Right lobe of liver (tissue), 6 donors: ENCODE data around the gene ASIC2. TPM values are rescaled to one million over a fixed set of nuclear protein-coding genes. Genes with fewer than 3 reads are reported as not detected.

Experiments
- ATAC-seq, 4 donors: fragments of 200-7000 bp; cut with Tn5 transposase; one replicate each; pipeline ENCODE4 v1.9.1; 2020; ENCODE audit warnings: mild to moderate bottlenecking in 4 of 4, moderate library complexity in 4 of 4
- DNase-seq, 3 donors: peaks; one replicate each; pipeline ENCODE4 v3.0.0-alpha.2; 2020
- H3K27ac ChIP-seq, 3 donors: fragments of 200-600 bp; one replicate each; pipeline ENCODE4 v1.8.0; 2022
- H3K27me3 ChIP-seq, 2 donors: fragments of 200-600 bp; one replicate each; pipeline ENCODE4 v1.8.0; 2022
- H3K36me3 ChIP-seq, 4 donors: fragments of 200-600 bp; sonication (generic) in 1 of 4; one replicate each; pipeline versions ENCODE4 v1.5.1 to v1.8.0; 2017 to 2022; ENCODE audit warnings: control low read depth in 1 of 4
- H3K4me1 ChIP-seq, 4 donors: fragments of 200-600 bp; sonication (generic) in 1 of 4; one replicate each; pipeline versions ENCODE4 v1.5.1 to v1.8.0; 2017 to 2022; ENCODE audit warnings: control low read depth in 1 of 4
- H3K4me3 ChIP-seq, 3 donors: fragments of 200-600 bp; one replicate each; pipeline ENCODE4 v1.8.0; 2022
- H3K9me3 ChIP-seq, 4 donors: fragments of 200-600 bp; sonication (generic) in 1 of 4; one replicate each; pipeline versions ENCODE4 v1.5.1 to v1.8.0; 2017 to 2022; ENCODE audit warnings: control low read depth in 1 of 4
- POLR2A ChIP-seq: fragments of 450-650 bp; IDR thresholded peaks from one replicate; pipeline ENCODE4 v1.6.1; 2017; ENCODE audit warnings: antibody characterized with exemption, mild to moderate bottlenecking
- WGBS: methylation state at CpG from one replicate; pipeline ENCODE4 v1.1.6; 2018; ENCODE audit warnings: low coverage, low lambda C conversion rate; ENCODE audit not compliant: insufficient coverage; ENCODE audit errors: missing lambda C conversion rate; 5-methylcytosine and 5-hydroxymethylcytosine counted together
- intact Hi-C, 2 donors: fragments of 100-400 bp; cut with DNase I; formaldehyde crosslinking; loops; one replicate each; pipeline versions ENCODE4 v1.11.2 to v1.14.1; 2022
- total RNA-seq, 6 experiments: library from RNA; depleted of rRNA in 2 of 6; stranded (reverse); fragments of >200 nt in 2 of 6; fragmentation: NEBNext Ultra II Directional in 3 of 6; extraction: Animal tissue kit (Norgen Biotek cat#: 25700) in 3 of 6; gene quantifications; one replicate each; pipeline versions ENCODE4 v1.1.0 to v1.2.4, GENCODE V29; 2016 to 2023
- TF ChIP-seq, protein P1 (sequence below), 4 donors: fragments of 200-600 bp in 3 of 4; fragments of 450-650 bp in 1 of 4; IDR thresholded peaks; one replicate each; pipeline versions ENCODE4 v1.5.1 to v1.8.0; 2016 to 2022; ENCODE audit warnings: antibody characterized with exemption in 4 of 4, mild to moderate bottlenecking in 2 of 4
- donor health status: DM: no; HTN: yes; CAD: no.
- donor health status: DM: no; HTN: no; CAD: no.
- donor health status: DM: no; HTN: no; CAD: no.
- donor health status: DM: no; HTN: yes; CAD: no.
- donor health status: DM: no; HTN: yes; CAD: no.

Gene ASIC2
- total RNA-seq, 6 experiments from 2014 or later = 0.11 to 0.31 (median 0.12) TPM; not detected in 3

GRCh38 chr17:33269337-33270060 lies 23.6 kb downstream of the ASIC2 start:
- TF ChIP-seq POLR2A = no peak
- TF ChIP-seq, protein P1, sequence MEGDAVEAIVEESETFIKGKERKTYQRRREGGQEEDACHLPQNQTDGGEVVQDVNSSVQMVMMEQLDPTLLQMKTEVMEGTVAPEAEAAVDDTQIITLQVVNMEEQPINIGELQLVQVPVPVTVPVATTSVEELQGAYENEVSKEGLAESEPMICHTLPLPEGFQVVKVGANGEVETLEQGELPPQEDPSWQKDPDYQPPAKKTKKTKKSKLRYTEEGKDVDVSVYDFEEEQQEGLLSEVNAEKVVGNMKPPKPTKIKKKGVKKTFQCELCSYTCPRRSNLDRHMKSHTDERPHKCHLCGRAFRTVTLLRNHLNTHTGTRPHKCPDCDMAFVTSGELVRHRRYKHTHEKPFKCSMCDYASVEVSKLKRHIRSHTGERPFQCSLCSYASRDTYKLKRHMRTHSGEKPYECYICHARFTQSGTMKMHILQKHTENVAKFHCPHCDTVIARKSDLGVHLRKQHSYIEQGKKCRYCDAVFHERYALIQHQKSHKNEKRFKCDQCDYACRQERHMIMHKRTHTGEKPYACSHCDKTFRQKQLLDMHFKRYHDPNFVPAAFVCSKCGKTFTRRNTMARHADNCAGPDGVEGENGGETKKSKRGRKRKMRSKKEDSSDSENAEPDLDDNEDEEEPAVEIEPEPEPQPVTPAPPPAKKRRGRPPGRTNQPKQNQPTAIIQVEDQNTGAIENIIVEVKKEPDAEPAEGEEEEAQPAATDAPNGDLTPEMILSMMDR (IDR thresholded peaks at IDR 0.05) = no peak
- Histone ChIP-seq H3K36me3 (no peaks in the 10 kb centered on the region), H3K4me3 (no peak overlapping the region), H3K27me3 (no peaks in the 10 kb centered on the region), H3K9me3 (no peaks in the 10 kb centered on the region), H3K4me1 (no peaks in the 10 kb centered on the region), H3K27ac (no peak overlapping the region)
- WGBS = 41% methylated on average over 2 of the region's 2 CpGs
- ATAC-seq (no peak), DNase-seq (no peak)
- intact Hi-C loops = no loop called here

DNA sequence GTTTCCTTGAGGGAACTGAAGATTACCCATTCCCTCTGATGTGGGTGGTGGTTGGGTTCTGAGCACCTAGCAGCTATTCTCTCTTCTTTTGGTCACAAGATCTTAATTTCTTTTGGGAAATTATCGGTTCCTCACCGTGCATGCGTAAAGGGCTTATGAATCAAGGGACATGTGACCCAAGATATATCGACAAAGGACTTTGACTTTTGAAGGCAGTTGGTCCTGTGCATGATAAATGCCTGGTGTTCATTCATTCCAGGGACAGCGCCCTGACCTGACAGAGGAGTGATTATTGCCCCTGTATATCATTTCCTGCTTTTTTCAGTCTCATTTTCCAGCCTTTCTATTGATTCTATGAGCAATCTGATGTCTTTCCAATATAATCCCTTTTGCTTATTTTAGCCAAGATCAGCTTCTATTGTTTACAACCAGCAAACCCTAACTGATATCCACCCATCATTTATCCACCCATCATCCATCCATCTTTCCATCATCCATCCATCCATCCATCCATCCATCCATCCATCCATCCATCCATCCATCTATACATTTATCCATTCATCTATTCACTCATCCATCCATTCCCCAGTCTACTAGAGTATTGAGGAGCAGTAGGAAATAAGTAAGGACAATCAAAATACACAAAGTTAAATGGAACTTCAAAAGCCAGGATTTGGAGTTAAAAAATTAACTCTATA lies 25.1 kb downstream of the ASIC2 start:
- 52% methylated on average over 3 of the region's 5 CpGs for WGBS
- DNase-seq = no peak
- no peak for ATAC-seq
- Histone ChIP-seq H3K4me3 (no peak overlapping the region), H3K27ac (no peak overlapping the region), H3K9me3 (no peaks in the 10 kb centered on the region), H3K36me3 (no peaks in the 10 kb centered on the region), H3K27me3 (no peaks in the 10 kb centered on the region), H3K4me1 (no peaks in the 10 kb centered on the region)
- TF ChIP-seq, protein P1 (IDR thresholded peaks at IDR 0.05) = no peak
- no peak for TF ChIP-seq POLR2A
- intact Hi-C loops = no loop called here

GRCh38 chr17:33267271-33267790 lies 25.8 kb downstream of the ASIC2 start:
- no peak for DNase-seq

GRCh38 chr17:33266611-33267010 lies 26.5 kb downstream of the ASIC2 start:
- intact Hi-C loops = no loop called here
- no peaks in the 10 kb centered on the region for H3K9me3 ChIP-seq
- H3K4me3 ChIP-seq = no peak overlapping the region
- TF ChIP-seq, protein P1 (IDR thresholded peaks at IDR 0.05) = no peak
- TF ChIP-seq POLR2A = no peak
- no peaks in the 10 kb centered on the region for H3K36me3 ChIP-seq
- DNase-seq (no peak), ATAC-seq (no peak)
- no peaks in the 10 kb centered on the region for H3K27me3 ChIP-seq
- H3K27ac ChIP-seq = no peak overlapping the region
- WGBS = 61% methylated on average over 7 of the region's 10 CpGs
- H3K4me1 ChIP-seq = no peaks in the 10 kb centered on the region

More at GRCh38 chr17:33267271-33267790, 25.8 kb downstream of the ASIC2 start:
- H3K9me3 ChIP-seq = no peaks in the 10 kb centered on the region
- intact Hi-C loops = no loop called here
- no peak for ATAC-seq
- no peaks in the 10 kb centered on the region for H3K4me1 ChIP-seq
- no peak overlapping the region for H3K4me3 ChIP-seq
- 47% methylated on average over 6 of the region's 6 CpGs for WGBS
- TF ChIP-seq, protein P1 (IDR thresholded peaks at IDR 0.05) = no peak
- no peak for TF ChIP-seq POLR2A
- no peaks in the 10 kb centered on the region for H3K36me3 ChIP-seq
- H3K27ac ChIP-seq = no peak overlapping the region
- H3K27me3 ChIP-seq = no peaks in the 10 kb centered on the region
